WTC11 (cell line): ENCODE results near the gene CDK2AP2. TPM values are rescaled to one million over a fixed set of nuclear protein-coding genes. Genes with fewer than 3 reads are reported as not detected.
A peak's percentile ranks its signal among the peaks of the same experiment; 100 is the strongest.

Experiments
- ARID4B ChIP-seq: sonication (generic); formaldehyde crosslinking; IDR thresholded peaks from 2 replicates; pipeline ENCODE4 v1.8.0; 2023; ENCODE audit warnings: missing genetic modification reagents, mild to moderate bottlenecking, borderline replicate concordance
- ATF1 ChIP-seq: sonication (generic); formaldehyde crosslinking; IDR thresholded peaks from 2 replicates; pipeline ENCODE4 v1.8.1; 2023; ENCODE audit warnings: mild to moderate bottlenecking, moderate library complexity, missing genetic modification reagents
- ATF2 ChIP-seq: sonication (generic); formaldehyde crosslinking; IDR thresholded peaks from 2 replicates; pipeline ENCODE4 v1.8.1; 2022; ENCODE audit warnings: low read depth, missing genetic modification reagents, borderline replicate concordance
- CTCF ChIP-seq: fragments of 200-600 bp; IDR thresholded peaks from 2 replicates; pipeline ENCODE4 v1.8.0; 2022; ENCODE audit warnings: antibody characterized with exemption
- ELF4 ChIP-seq: sonication (generic); formaldehyde crosslinking; IDR thresholded peaks from 2 replicates; pipeline ENCODE4 v1.8.1; 2022; ENCODE audit warnings: low read depth, mild to moderate bottlenecking, moderate library complexity, missing genetic modification reagents
- FOXJ3 ChIP-seq: sonication (generic); formaldehyde crosslinking; IDR thresholded peaks from 2 replicates; pipeline ENCODE4 v1.9.0; 2021; ENCODE audit warnings: missing genetic modification reagents, mild to moderate bottlenecking, borderline replicate concordance
- GRHL2 ChIP-seq: fragments of 250-450 bp; sonication (Bioruptor Pico); IDR thresholded peaks from 2 replicates; pipeline ENCODE4 v1.8.0; 2022; ENCODE audit warnings: mild to moderate bottlenecking, moderate library complexity; ENCODE audit not compliant: insufficient replicate concordance, severe bottlenecking
- GTF2I ChIP-seq: fragments of 250-450 bp; sonication (Bioruptor Pico); conservative IDR thresholded peaks from 2 replicates; pipeline ENCODE4 v1.4.0; 2021; ENCODE audit warnings: mild to moderate bottlenecking
- IRF1 ChIP-seq: sonication (generic); formaldehyde crosslinking; IDR thresholded peaks from 2 replicates; pipeline ENCODE4 v1.8.0; 2023; ENCODE audit warnings: missing genetic modification reagents
- JUN ChIP-seq: sonication (generic); formaldehyde crosslinking; IDR thresholded peaks from 2 replicates; pipeline ENCODE4 v1.8.0; 2023; ENCODE audit warnings: mild to moderate bottlenecking, missing genetic modification reagents
- MYBL2 ChIP-seq: sonication (generic); formaldehyde crosslinking; IDR thresholded peaks from 2 replicates; pipeline ENCODE4 v1.8.1; 2023; ENCODE audit warnings: mild to moderate bottlenecking, moderate library complexity, missing genetic modification reagents
- NFATC4 ChIP-seq: fragments of 250-450 bp; sonication (Bioruptor Pico); IDR thresholded peaks from 2 replicates; pipeline ENCODE4 v1.9.0; 2021; ENCODE audit warnings: mild to moderate bottlenecking
- NR3C1 ChIP-seq: sonication (generic); formaldehyde crosslinking; conservative IDR thresholded peaks from 2 replicates; pipeline ENCODE4 v1.8.1; 2023; ENCODE audit warnings: low read depth, mild to moderate bottlenecking, missing genetic modification reagents
- PREB ChIP-seq: sonication (generic); formaldehyde crosslinking; IDR thresholded peaks from 2 replicates; pipeline ENCODE4 v1.8.1; 2022; ENCODE audit warnings: mild to moderate bottlenecking, missing genetic modification reagents, moderate library complexity, borderline replicate concordance
- RELA ChIP-seq: sonication (generic); formaldehyde crosslinking; IDR thresholded peaks from 2 replicates; pipeline ENCODE4 v1.8.1; 2022; ENCODE audit warnings: missing genetic modification reagents, mild to moderate bottlenecking, borderline replicate concordance
- RORB ChIP-seq: fragments of 250-450 bp; sonication (Bioruptor Pico); IDR thresholded peaks from 2 replicates; pipeline ENCODE4 v1.9.0; 2021; ENCODE audit warnings: mild to moderate bottlenecking
- SMAD3 ChIP-seq: sonication (generic); formaldehyde crosslinking; IDR thresholded peaks from 2 replicates; pipeline ENCODE4 v1.8.0; 2022; ENCODE audit warnings: missing genetic modification reagents, mild to moderate bottlenecking, borderline replicate concordance
- SMAD4 ChIP-seq: sonication (generic); formaldehyde crosslinking; IDR thresholded peaks from 2 replicates; pipeline ENCODE4 v1.8.0; 2022; ENCODE audit warnings: mild to moderate bottlenecking, missing genetic modification reagents
- SP1 ChIP-seq: sonication (generic); formaldehyde crosslinking; conservative IDR thresholded peaks from 2 replicates; pipeline ENCODE4 v1.8.1; 2022; ENCODE audit warnings: missing genetic modification reagents
- TEAD1 ChIP-seq: sonication (generic); formaldehyde crosslinking; IDR thresholded peaks from 2 replicates; pipeline ENCODE4 v1.8.0; 2022; ENCODE audit warnings: mild to moderate bottlenecking, missing genetic modification reagents
- TP53 ChIP-seq: sonication (generic); formaldehyde crosslinking; IDR thresholded peaks from 2 replicates; pipeline ENCODE4 v1.8.1; 2023; ENCODE audit warnings: mild to moderate bottlenecking, missing genetic modification reagents
- ZBTB43 ChIP-seq: sonication (generic); formaldehyde crosslinking; IDR thresholded peaks from 2 replicates; pipeline ENCODE4 v1.8.1; 2023; ENCODE audit warnings: mild to moderate bottlenecking, missing genetic modification reagents
- ZMAT4 ChIP-seq: fragments of 250-450 bp; sonication (Bioruptor Pico); IDR thresholded peaks from 2 replicates; pipeline ENCODE4 v1.9.0; 2021; ENCODE audit warnings: mild to moderate bottlenecking
- ZNF138 ChIP-seq: sonication (generic); formaldehyde crosslinking; conservative IDR thresholded peaks from 2 replicates; pipeline ENCODE4 v1.8.1; 2022; ENCODE audit warnings: mild to moderate bottlenecking, moderate library complexity, missing genetic modification reagents
- ZNF232 ChIP-seq: sonication (generic); formaldehyde crosslinking; IDR thresholded peaks from 2 replicates; pipeline ENCODE4 v1.8.0; 2022; ENCODE audit warnings: mild to moderate bottlenecking, missing genetic modification reagents
- ZSCAN18 ChIP-seq: fragments of 250-450 bp; sonication (Bioruptor Pico); IDR thresholded peaks from 2 replicates; pipeline ENCODE4 v2.1.2; 2022; ENCODE audit warnings: mild to moderate bottlenecking, moderate library complexity
- total RNA-seq: library from RNA; stranded (reverse); gene quantifications from 3 replicates; pipeline ENCODE4 v1.2.3, GENCODE V29; 2021

CDK2AP2 gene
- total RNA-seq, 1 experiment from 2014 or later = 53.1 TPM

- peak; percentile 99 for TF ChIP-seq TEAD1
- TF ChIP-seq TP53 = peak; percentile 96
- TF ChIP-seq GTF2I = no peak
- peak; percentile 85; the same call in 1 of the 2 replicates for TF ChIP-seq ATF2 (CRISPR knock-in tag)
- no peak for TF ChIP-seq NFATC4 (CRISPR knock-in tag)
- no peak for TF ChIP-seq ZSCAN18 (CRISPR knock-in tag)
- TF ChIP-seq SP1 (CRISPR knock-in tag) = peak; percentile 79
- 0 out of 2 replicates have a peak, but pooled peaks have one; percentile 81 for TF ChIP-seq ELF4 (CRISPR knock-in tag)
- no peak for TF ChIP-seq RORB (CRISPR knock-in tag)
- TF ChIP-seq ZNF138 (CRISPR knock-in tag) = peak; percentile 92; the same call in 1 of the 2 replicates
- TF ChIP-seq ZBTB43 (CRISPR knock-in tag) = peak; percentile 91
- peak; percentile 95 for TF ChIP-seq RELA
- peak; percentile 97 for TF ChIP-seq JUN (CRISPR knock-in tag)
- TF ChIP-seq ZMAT4 (CRISPR knock-in tag) = no peak
- peak; percentile 94 for TF ChIP-seq SMAD4
- TF ChIP-seq ZNF232 (CRISPR knock-in tag) = peak; percentile 99
- peak; percentile 98 for TF ChIP-seq IRF1 (CRISPR knock-in tag)
- no peak; the same call in 1 of the 2 replicates for TF ChIP-seq PREB (CRISPR knock-in tag)
- TF ChIP-seq FOXJ3 = 0 out of 2 replicates have a peak, but pooled peaks have one; percentile 65
- no peak for TF ChIP-seq NR3C1 (CRISPR knock-in tag)
- peak; percentile 99 for TF ChIP-seq ARID4B (CRISPR knock-in tag)
- TF ChIP-seq CTCF = no peak
- TF ChIP-seq ATF1 (CRISPR knock-in tag) = peak; percentile 93
- TF ChIP-seq GRHL2 (CRISPR knock-in tag) = no peak
- peak; percentile 94 for TF ChIP-seq MYBL2
- peak; percentile 98 for TF ChIP-seq SMAD3 (CRISPR knock-in tag)
Observed at GRCh38 chr11:67482827-67483798, 24.8 kb downstream of the CDK2AP2 start, which contains the start of gene AIP (continued).
